Nephron progenitor cell (in vitro differentiated cells): Measurements from ENCODE around the gene PCDHGA1.
"Not testable (repeated sequence)": the region's sequence is repeated elsewhere in the genome, so short reads cannot be mapped to it uniquely, and the experiment has no call there.

ENCODE experiments used
- DNase-seq: peaks from one replicate; pipeline ENCODE4 v3.0.0; 2021
- H3K27ac Mint-ChIP-seq: 2 replicates; pipeline ENCODE4 v1.8.0; 2021; ENCODE audit warnings: mild to moderate bottlenecking, moderate library complexity, mixed read lengths
- H3K27me3 Mint-ChIP-seq: 2 replicates; pipeline ENCODE4 v1.8.0; 2021; ENCODE audit warnings: mild to moderate bottlenecking, low read depth, mixed read lengths; ENCODE audit not compliant: poor library complexity
- H3K36me3 Mint-ChIP-seq: 2 replicates; pipeline ENCODE4 v1.8.0; 2021; ENCODE audit warnings: low read depth, mixed read lengths
- H3K4me1 Mint-ChIP-seq: 2 replicates; pipeline ENCODE4 v1.8.0; 2021; ENCODE audit warnings: mixed read lengths
- H3K4me3 Mint-ChIP-seq: 2 replicates; pipeline ENCODE4 v1.8.0; 2021; ENCODE audit warnings: mild to moderate bottlenecking, moderate library complexity, mixed read lengths
- H3K9me3 Mint-ChIP-seq: 2 replicates; pipeline ENCODE4 v1.8.0; 2021; ENCODE audit warnings: mild to moderate bottlenecking, moderate library complexity, mixed read lengths
- CTCF ChIP-seq: fragments of 200-600 bp; sonication (generic); IDR thresholded peaks from 2 replicates; pipeline ENCODE4 v1.5.0; 2021; ENCODE audit warnings: antibody characterized with exemption

The PCDHGA1 gene

GRCh38 chr5:141328231-141328630 is 2.1 kb upstream of the PCDHGA1 start:
- H3K27ac Mint-ChIP-seq, result no peak overlapping the region

GRCh38 chr5:141332571-141332970 is 2.3 kb downstream of the PCDHGA1 start:
- Mint-ChIP-seq H3K9me3 (peaks cover 93% of the 10 kb centered on the region), H3K27me3 (peaks cover 13% of the 10 kb centered on the region)
- H3K27ac Mint-ChIP-seq, DNase-seq, H3K36me3 Mint-ChIP-seq, H3K4me1 Mint-ChIP-seq, H3K4me3 Mint-ChIP-seq: not testable (repeated sequence)

More at GRCh38 chr5:141328231-141328630, 2.1 kb upstream of the PCDHGA1 start:
- Mint-ChIP-seq H3K27me3 (peaks cover 17% of the 10 kb centered on the region), H3K36me3 (peaks cover 25% of the 10 kb centered on the region), H3K9me3 (peaks cover 86% of the 10 kb centered on the region), H3K4me1 (no peaks in the 10 kb centered on the region), H3K4me3 (no peak overlapping the region)
- TF ChIP-seq CTCF, result no peak
- DNase-seq, result no peak

GRCh38 chr5:141338538-141339306 is 8.4 kb downstream of the PCDHGA1 start, which contains the start of gene PCDHGA2:
TSS of gene PCDHGA2 (plus strand) at chr5:141338760.
- DNase-seq, result no peak
- no peak within 1 kb of the TSS for H3K4me3 Mint-ChIP-seq
- no peak within 1 kb of the TSS for H3K27ac Mint-ChIP-seq
- peaks cover 3% of the 10 kb centered on the region for H3K27me3 Mint-ChIP-seq
- no peaks in the 10 kb centered on the region for H3K4me1 Mint-ChIP-seq
- H3K36me3 Mint-ChIP-seq, result peaks cover 10% of the 10 kb centered on the region
- TF ChIP-seq CTCF, result no peak
- H3K9me3 Mint-ChIP-seq, result peaks cover 91% of the 10 kb centered on the region

GRCh38 chr5:141340781-141341354 is 10.6 kb downstream of the PCDHGA1 start:
- not testable (repeated sequence) for H3K4me1 Mint-ChIP-seq, DNase-seq, H3K27ac Mint-ChIP-seq, H3K4me3 Mint-ChIP-seq, H3K27me3 Mint-ChIP-seq
- peaks cover 91% of the 10 kb centered on the region for H3K9me3 Mint-ChIP-seq
- H3K36me3 Mint-ChIP-seq, result peaks cover 14% of the 10 kb centered on the region

- H3K4me1 Mint-ChIP-seq, result no peaks in the 10 kb centered on the region
- no peak overlapping the region for H3K27ac Mint-ChIP-seq
- peaks cover 24% of the 10 kb centered on the region for H3K36me3 Mint-ChIP-seq
- peaks cover 3% of the 10 kb centered on the region for H3K27me3 Mint-ChIP-seq
- TF ChIP-seq CTCF, result no peak
- H3K9me3 Mint-ChIP-seq, result peaks cover 89% of the 10 kb centered on the region
- H3K4me3 Mint-ChIP-seq, result no peak overlapping the region
- DNase-seq, result no peak
Measured at GRCh38 chr5:141342773-141343172, 12.5 kb downstream of the PCDHGA1 start.

GRCh38 chr5:141343242-141343952 is 13.1 kb downstream of the PCDHGA1 start, which contains the start of gene PCDHGA3:
TSS of gene PCDHGA3 (plus strand) at chr5:141343829. CDS start at chr5:141344034, 205 bp downstream.
- H3K27ac Mint-ChIP-seq, result no peak within 1 kb of the TSS
- peaks cover 23% of the 10 kb centered on the region for H3K36me3 Mint-ChIP-seq
- no peak for TF ChIP-seq CTCF
- no peaks in the 10 kb centered on the region for H3K4me1 Mint-ChIP-seq
- H3K27me3 Mint-ChIP-seq, result peaks cover 3% of the 10 kb centered on the region
- no peak for DNase-seq
- H3K9me3 Mint-ChIP-seq, result peaks cover 87% of the 10 kb centered on the region
- H3K4me3 Mint-ChIP-seq, result no peak within 1 kb of the TSS
